Testis (tissue), 3 donors: Measurements from ENCODE around the gene MRPL24. TPM values are rescaled to one million over a fixed set of nuclear protein-coding genes. Genes with fewer than 3 reads are reported as not detected.
"Not testable (repeated sequence)": the region's sequence is repeated elsewhere in the genome, so short reads cannot be mapped to it uniquely, and the experiment has no call there.

Experiments
- DNase-seq: peaks from one replicate; pipeline ENCODE4 v3.0.0-alpha.2; 2019
- H3K27ac ChIP-seq, 2 donors: fragments of 200-600 bp; sonication (generic); one replicate each; pipeline ENCODE4 v1.5.1; 2019
- H3K27me3 ChIP-seq: fragments of 200-600 bp; sonication (generic); one replicate; pipeline ENCODE4 v1.5.1; 2019
- H3K36me3 ChIP-seq: fragments of 200-600 bp; sonication (generic); one replicate; pipeline ENCODE4 v1.5.1; 2017; ENCODE audit warnings: low read depth; ENCODE audit errors: missing control alignments
- H3K4me1 ChIP-seq: fragments of 200-600 bp; sonication (generic); one replicate; pipeline ENCODE4 v1.5.1; 2019
- H3K4me3 ChIP-seq, 2 donors: fragments of 200-600 bp; sonication (generic); one replicate each; pipeline ENCODE4 v1.5.1; 2017 to 2019
- H3K9me3 ChIP-seq: fragments of 200-600 bp; sonication (generic); one replicate; pipeline ENCODE4 v1.5.1; 2017
- CTCF ChIP-seq, 3 experiments: fragments of 450-650 bp in 2 of 3; fragments of 200-600 bp in 1 of 3; sonication (generic) in 1 of 3; IDR thresholded peaks; one replicate each; pipeline ENCODE4 v1.5.1; 2016 to 2019; ENCODE audit warnings: antibody characterized with exemption in 3 of 3, mild to moderate bottlenecking in 2 of 3, moderate library complexity in 1 of 3
- POLR2A ChIP-seq: fragments of 450-650 bp; IDR thresholded peaks from one replicate; pipeline ENCODE4 v1.6.1; 2017; ENCODE audit warnings: antibody characterized with exemption, mild to moderate bottlenecking, moderate library complexity
- WGBS, 2 donors: methylation state at CpG; one replicate each; pipeline ENCODE4 v1.1.5; 2018; 5-methylcytosine and 5-hydroxymethylcytosine counted together
- intact Hi-C: fragments of 100-400 bp; cut with DNase I; formaldehyde crosslinking; loops from one replicate; pipeline ENCODE4 v1.15.1; 2023; ENCODE audit warnings: low total_unique reads
- polyA plus RNA-seq: library from polyadenylated mRNA; stranded (reverse); fragments of 350-450 nt; fragmentation: Illumina TruSeq; extraction: RNeasy Lipid Tissue Mini Kit (QIAGEN cat#74804); gene quantifications from one replicate; pipeline ENCODE4 v1.2.3, GENCODE V29; 2014; ENCODE audit warnings: low read depth, low replicate concordance; ENCODE audit not compliant: insufficient read depth
- total RNA-seq, 2 donors: library from RNA; depleted of rRNA; stranded (reverse); fragments of >200 nt; gene quantifications; one replicate each; pipeline ENCODE4 v1.2.3, GENCODE V29; 2016

The MRPL24 gene
- total and polyA plus RNA-seq, 3 donors from 2014 or later: 36.6 to 101 (median 51.7) TPM

GRCh38 chr1:156767879-156768604 is 27.2 kb upstream of the MRPL24 start:
- Histone ChIP-seq H3K4me3 (peak overlapping the region; percentile 87 to 92), H3K27ac (peak overlapping the region; percentile 89 to 95), H3K9me3 (no peaks in the 10 kb centered on the region), H3K27me3 (no peaks in the 10 kb centered on the region), H3K4me1 (peaks cover 49% of the 10 kb centered on the region), H3K36me3 (no peaks in the 10 kb centered on the region)
- intact Hi-C loops: no loop called here
- no peak for TF ChIP-seq CTCF (IDR thresholded peaks at IDR 0.05)
- TF ChIP-seq POLR2A: no peak
- WGBS, 2 donors: 1 to 3% methylated on average over 3 to 21 of the region's 31 CpGs
- peak; percentile 65 for DNase-seq

GRCh38 chr1:156767101-156767878 is 26.4 kb upstream of the MRPL24 start, which contains the start of gene PRCC:
PRCC (plus strand) TSS chr1:156767535; CDS start chr1:156767772, 237 bp downstream.
- H3K4me3 ChIP-seq: peak within 1 kb of the TSS; percentile 87 to 92
- peak; percentile 99 for DNase-seq
- peaks cover 42% of the 10 kb centered on the region for H3K4me1 ChIP-seq
- no peak for TF ChIP-seq POLR2A
- TF ChIP-seq CTCF (IDR thresholded peaks at IDR 0.05): no peak
- no peaks in the 10 kb centered on the region for H3K27me3 ChIP-seq
- H3K27ac ChIP-seq: peak within 1 kb of the TSS; percentile 89 to 95
- no peaks in the 10 kb centered on the region for H3K36me3 ChIP-seq
- H3K9me3 ChIP-seq: no peaks in the 10 kb centered on the region
- WGBS, 2 donors: 0% methylated on average over 28 to 45 of the region's 50 CpGs
- intact Hi-C loops: no loop called here

GRCh38 chr1:156766298-156767100 is 25.6 kb upstream of the MRPL24 start:
- DNase-seq: no peak
- no peaks in the 10 kb centered on the region for H3K27me3 ChIP-seq
- 6% methylated on average over 14 of the region's 14 CpGs for WGBS, 2 donors
- H3K4me3 ChIP-seq: peak overlapping the region; percentile 87 to 92
- H3K36me3 ChIP-seq: no peaks in the 10 kb centered on the region
- peaks cover 38% of the 10 kb centered on the region for H3K4me1 ChIP-seq
- intact Hi-C loops: no loop called here
- H3K27ac ChIP-seq: peak overlapping the region; percentile 43 to 75
- TF ChIP-seq CTCF (IDR thresholded peaks at IDR 0.05): no peak
- TF ChIP-seq POLR2A: no peak
- H3K9me3 ChIP-seq: no peaks in the 10 kb centered on the region

- intact Hi-C loops: no loop called here
- no peak for TF ChIP-seq POLR2A
- no peak for TF ChIP-seq CTCF (IDR thresholded peaks at IDR 0.05)
- Histone ChIP-seq H3K27me3 (no peaks in the 10 kb centered on the region), H3K27ac (peak overlapping the region in 1 of 2 donors; percentile 43), H3K4me1 (peaks cover 29% of the 10 kb centered on the region), H3K36me3 (no peaks in the 10 kb centered on the region), H3K9me3 (no peaks in the 10 kb centered on the region), H3K4me3 (peak overlapping the region in 1 of 2 donors; percentile 87)
- WGBS, 2 donors: 87 to 95% methylated on average over 5 of the region's 5 CpGs
- DNase-seq: no peak
These were observed 24.8 kb upstream of the MRPL24 start for GRCh38 chr1:156765666-156766065.

GRCh38 chr1:156765136-156765535 is 24.2 kb upstream of the MRPL24 start:
- DNase-seq: not testable (repeated sequence)

More at GRCh38 chr1:156765136-156765535, 24.2 kb upstream of the MRPL24 start:
- H3K27ac ChIP-seq, H3K36me3 ChIP-seq, H3K9me3 ChIP-seq, H3K4me3 ChIP-seq, H3K27me3 ChIP-seq, intact Hi-C loops: not testable (repeated sequence)
- WGBS, 2 donors: 93 to 96% methylated on average over 15 of the region's 15 CpGs
- H3K4me1 ChIP-seq: peaks cover 24% of the 10 kb centered on the region
